PFSK-1 (cell line): ENCODE measurements around the gene BAZ1B.

Experiments
- FOXP2 ChIP-seq: optimal IDR thresholded peaks from 2 replicates; pipeline ENCODE3; 2011; ENCODE audit warnings: borderline replicate concordance, control low read depth, inconsistent platforms; ENCODE audit not compliant: insufficient read depth; ENCODE audit errors: extremely low read length, extremely low read depth
- POLR2AphosphoS5 ChIP-seq: IDR thresholded peaks from 2 replicates; pipeline ENCODE4 v1.6.1; 2012; ENCODE audit warnings: low read depth, mild to moderate bottlenecking, control low read depth, low read length, moderate library complexity
- REST ChIP-seq, 2 experiments: IDR thresholded peaks; 2 replicates each; pipeline versions ENCODE4 v1.6.1 to v1.8.0; 2011 to 2012; ENCODE audit warnings: low read depth in 2 of 2, low read length in 2 of 2, control low read depth in 1 of 2, inconsistent platforms in 1 of 2, mild to moderate bottlenecking in 1 of 2, moderate library complexity in 1 of 2; ENCODE audit not compliant: insufficient read depth in 1 of 2
- SIN3A ChIP-seq: IDR thresholded peaks from 2 replicates; pipeline ENCODE4 v1.6.1; 2012; ENCODE audit warnings: mild to moderate bottlenecking, low read length, moderate library complexity, borderline replicate concordance; ENCODE audit not compliant: insufficient read depth
- TAF1 ChIP-seq: IDR thresholded peaks from 2 replicates; pipeline ENCODE4 v1.6.1; 2012; ENCODE audit warnings: low read length, control low read depth, borderline replicate concordance; ENCODE audit not compliant: insufficient read depth

The BAZ1B gene

GRCh38 chr7:73429622-73430505 lies 92.2 kb downstream of the BAZ1B start:
- TF ChIP-seq REST (IDR thresholded peaks at IDR 0.05; ENCODE audit: insufficient read depth in 1 of 2, low read depth in 2 of 2, low read length in 2 of 2), result no peak
- no peak for TF ChIP-seq SIN3A
- no peak for TF ChIP-seq POLR2AphosphoS5
- TF ChIP-seq FOXP2, result no peak
- TF ChIP-seq TAF1, result no peak

- TF ChIP-seq POLR2AphosphoS5 (no peak), FOXP2 (no peak), REST (IDR thresholded peaks at IDR 0.05; ENCODE audit: insufficient read depth in 1 of 2, low read depth in 2 of 2, low read length in 2 of 2) (no peak), SIN3A (no peak), TAF1 (no peak)
Measured at GRCh38 chr7:73429215-73429614, 92.9 kb downstream of the BAZ1B start.

GRCh38 chr7:73427902-73428787 lies 93.9 kb downstream of the BAZ1B start:
- TF ChIP-seq TAF1 (no peak), POLR2AphosphoS5 (no peak)

- no peak for TF ChIP-seq FOXP2
- TF ChIP-seq TAF1, result no peak
- TF ChIP-seq REST (IDR thresholded peaks at IDR 0.05; ENCODE audit: insufficient read depth in 1 of 2, low read depth in 2 of 2, low read length in 2 of 2), result no peak
- no peak for TF ChIP-seq SIN3A
- TF ChIP-seq POLR2AphosphoS5, result no peak
Measured at GRCh38 chr7:73426016-73426415, 96.1 kb downstream of the BAZ1B start.

- TF ChIP-seq POLR2AphosphoS5 (no peak), SIN3A (no peak)
Measured at GRCh38 chr7:73425356-73425983, 96.6 kb downstream of the BAZ1B start.
